Nephron progenitor cell (in vitro differentiated cells): Measurements from ENCODE around the gene PRKAG2.
"Not testable (repeated sequence)": the region's sequence is repeated elsewhere in the genome, so short reads cannot be mapped to it uniquely, and the experiment has no call there.

Source experiments
- DNase-seq: peaks from one replicate; pipeline ENCODE4 v3.0.0; 2021
- H3K27ac Mint-ChIP-seq: 2 replicates; pipeline ENCODE4 v1.8.0; 2021; ENCODE audit warnings: mild to moderate bottlenecking, moderate library complexity, mixed read lengths
- H3K27me3 Mint-ChIP-seq: 2 replicates; pipeline ENCODE4 v1.8.0; 2021; ENCODE audit warnings: mild to moderate bottlenecking, low read depth, mixed read lengths; ENCODE audit not compliant: poor library complexity
- H3K36me3 Mint-ChIP-seq: 2 replicates; pipeline ENCODE4 v1.8.0; 2021; ENCODE audit warnings: low read depth, mixed read lengths
- H3K4me1 Mint-ChIP-seq: 2 replicates; pipeline ENCODE4 v1.8.0; 2021; ENCODE audit warnings: mixed read lengths
- H3K4me3 Mint-ChIP-seq: 2 replicates; pipeline ENCODE4 v1.8.0; 2021; ENCODE audit warnings: mild to moderate bottlenecking, moderate library complexity, mixed read lengths
- H3K9me3 Mint-ChIP-seq: 2 replicates; pipeline ENCODE4 v1.8.0; 2021; ENCODE audit warnings: mild to moderate bottlenecking, moderate library complexity, mixed read lengths
- CTCF ChIP-seq: fragments of 200-600 bp; sonication (generic); IDR thresholded peaks from 2 replicates; pipeline ENCODE4 v1.5.0; 2021; ENCODE audit warnings: antibody characterized with exemption

Gene PRKAG2

GRCh38 chr7:151844071-151844824, 32.7 kb downstream of the PRKAG2 start:
- no peak for DNase-seq
- Mint-ChIP-seq H3K36me3 (no peaks in the 10 kb centered on the region), H3K27me3 (peaks cover 42% of the 10 kb centered on the region), H3K4me1 (no peaks in the 10 kb centered on the region), H3K27ac (no peak overlapping the region), H3K9me3 (no peaks in the 10 kb centered on the region), H3K4me3 (no peak overlapping the region)
- TF ChIP-seq CTCF = no peak

DNA sequence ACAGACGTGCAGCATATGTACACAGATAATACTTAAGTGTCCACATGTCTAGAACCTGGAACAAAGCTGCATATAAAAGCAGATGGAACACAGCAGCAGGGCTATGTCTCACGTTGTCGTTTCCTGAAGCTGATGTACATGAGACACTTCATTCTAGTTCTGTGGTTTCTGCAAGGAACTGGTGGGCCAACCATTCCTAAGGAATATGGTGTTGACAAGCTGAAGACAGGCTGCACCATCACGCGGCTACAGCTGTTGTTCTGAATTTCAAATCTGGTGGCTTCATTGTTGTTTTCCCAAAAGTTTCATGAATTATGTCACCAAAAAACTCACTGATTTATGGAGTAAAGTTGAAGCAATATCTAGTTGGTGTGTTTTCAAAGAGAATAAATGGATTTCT, 33.7 kb downstream of the PRKAG2 start:
- no peak overlapping the region for H3K4me3 Mint-ChIP-seq
- no peaks in the 10 kb centered on the region for H3K9me3 Mint-ChIP-seq
- H3K36me3 Mint-ChIP-seq = no peaks in the 10 kb centered on the region
- no peak overlapping the region for H3K27ac Mint-ChIP-seq
- H3K4me1 Mint-ChIP-seq = peaks cover under 1% of the 10 kb centered on the region
- no peak for DNase-seq
- peaks cover 46% of the 10 kb centered on the region for H3K27me3 Mint-ChIP-seq
- no peak for TF ChIP-seq CTCF

DNA sequence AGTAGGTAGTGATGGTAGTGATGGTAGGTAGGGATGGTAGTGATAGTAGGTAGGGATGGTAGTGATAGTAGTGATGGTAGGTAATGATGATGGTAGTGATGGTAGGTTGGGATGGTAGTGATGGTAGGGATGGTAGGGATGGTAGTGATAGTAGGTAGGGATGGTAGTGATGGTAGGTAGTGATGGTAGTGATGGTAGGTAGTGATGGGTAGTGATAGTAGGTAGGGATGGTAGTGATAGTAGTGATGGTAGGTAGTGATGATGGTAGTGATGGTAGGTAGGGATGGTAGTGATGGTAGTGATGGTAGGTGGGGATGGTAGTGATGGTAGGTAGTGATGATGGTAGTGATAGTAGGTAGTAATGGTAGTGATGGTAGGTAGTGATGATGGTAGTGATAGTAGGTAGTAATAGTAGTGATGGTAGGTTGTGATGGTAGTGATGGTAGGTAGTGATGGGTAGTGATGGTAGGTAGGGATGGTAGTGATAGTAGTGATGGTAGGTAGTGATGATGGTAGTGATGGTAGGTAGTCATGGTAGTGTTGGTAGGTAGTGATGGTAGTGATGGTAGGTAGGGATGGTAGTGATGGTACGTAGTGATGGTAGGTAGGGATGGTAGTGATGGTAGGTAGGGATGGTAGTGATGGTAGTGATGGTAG, 35.4 kb downstream of the PRKAG2 start:
- H3K4me3 Mint-ChIP-seq, H3K27ac Mint-ChIP-seq, H3K9me3 Mint-ChIP-seq, H3K36me3 Mint-ChIP-seq, DNase-seq: not testable (repeated sequence)
- Mint-ChIP-seq H3K27me3 (peaks cover 56% of the 10 kb centered on the region), H3K4me1 (peaks cover 15% of the 10 kb centered on the region)

GRCh38 chr7:151840088-151840910, 36.6 kb downstream of the PRKAG2 start:
- DNase-seq = no peak
- Mint-ChIP-seq H3K4me1 (peaks cover 15% of the 10 kb centered on the region), H3K27ac (no peak overlapping the region), H3K36me3 (no peaks in the 10 kb centered on the region), H3K4me3 (no peak overlapping the region), H3K9me3 (no peaks in the 10 kb centered on the region), H3K27me3 (peaks cover 63% of the 10 kb centered on the region)
- no peak for TF ChIP-seq CTCF

DNA sequence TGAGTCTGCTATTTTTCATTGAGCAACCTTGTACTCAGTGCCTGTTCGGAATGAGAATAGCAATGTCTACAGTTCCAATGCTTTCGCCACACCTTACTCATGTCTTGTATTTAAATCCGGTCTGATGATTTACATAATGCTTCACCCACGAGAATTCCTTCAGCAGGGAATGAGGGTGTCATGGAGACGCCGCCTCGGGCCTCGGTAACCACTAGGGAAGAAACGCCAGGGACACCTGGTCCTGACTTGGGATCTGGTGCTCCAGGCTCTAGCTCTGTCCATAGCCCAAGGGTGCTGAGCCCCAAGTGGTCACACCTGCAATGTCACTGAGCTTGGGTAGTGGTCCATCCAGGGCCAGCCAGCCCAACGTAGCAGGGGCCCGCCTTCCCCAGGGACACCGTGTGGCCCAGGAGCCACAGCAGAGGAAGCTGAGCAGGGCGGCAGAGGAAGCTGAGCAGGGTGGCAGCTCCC, 37.4 kb downstream of the PRKAG2 start:
- peaks cover 62% of the 10 kb centered on the region for H3K27me3 Mint-ChIP-seq
- H3K9me3 Mint-ChIP-seq = no peaks in the 10 kb centered on the region
- H3K4me1 Mint-ChIP-seq = peaks cover 15% of the 10 kb centered on the region
- no peak for TF ChIP-seq CTCF
- DNase-seq = no peak
- H3K27ac Mint-ChIP-seq = no peak overlapping the region
- H3K36me3 Mint-ChIP-seq = no peaks in the 10 kb centered on the region
- no peak overlapping the region for H3K4me3 Mint-ChIP-seq

- H3K4me3 Mint-ChIP-seq = no peak overlapping the region
- H3K36me3 Mint-ChIP-seq = no peaks in the 10 kb centered on the region
- no peak overlapping the region for H3K27ac Mint-ChIP-seq
- no peaks in the 10 kb centered on the region for H3K9me3 Mint-ChIP-seq
- peaks cover 66% of the 10 kb centered on the region for H3K27me3 Mint-ChIP-seq
- peaks cover 15% of the 10 kb centered on the region for H3K4me1 Mint-ChIP-seq
- no peak for DNase-seq
- TF ChIP-seq CTCF = no peak
Observed at GRCh38 chr7:151838861-151839381, 38.0 kb downstream of the PRKAG2 start.
